ENCODE measurements around the gene POLD2.

POLD2 gene

GRCh38 chr7:44139311-44140010, 16.1 kb upstream of the POLD2 start:
- in situ Hi-C loops (cut with MboI; ENCODE audit: low sequenced_read_pairs, unreplicated experiment): no loop called here
- TF ChIP-seq CTCF (IDR thresholded peaks at IDR 0.05; ENCODE audit: borderline replicate concordance, control extremely low read depth, extremely low read depth, insufficient read depth, missing control alignments): no peak
- no peak for DNase-seq (ENCODE audit: low spot score)

GRCh38 chr7:44138698-44139097, 15.3 kb upstream of the POLD2 start:
- in situ Hi-C loops (cut with MboI; ENCODE audit: low sequenced_read_pairs, unreplicated experiment): no loop called here
- no peak for TF ChIP-seq CTCF (IDR thresholded peaks at IDR 0.05; ENCODE audit: borderline replicate concordance, control extremely low read depth, extremely low read depth, insufficient read depth, missing control alignments)
- no peak for DNase-seq (ENCODE audit: low spot score)

- in situ Hi-C loops (cut with MboI; ENCODE audit: low sequenced_read_pairs, unreplicated experiment): no loop called here
- TF ChIP-seq CTCF (IDR thresholded peaks at IDR 0.05; ENCODE audit: borderline replicate concordance, control extremely low read depth, extremely low read depth, insufficient read depth, missing control alignments): no peak
- no peak for DNase-seq (ENCODE audit: low spot score)
Observed at GRCh38 chr7:44136731-44137130, 13.4 kb upstream of the POLD2 start.

GRCh38 chr7:44134943-44135628, 11.7 kb upstream of the POLD2 start:
- no peak for TF ChIP-seq CTCF (IDR thresholded peaks at IDR 0.05; ENCODE audit: borderline replicate concordance, control extremely low read depth, extremely low read depth, insufficient read depth, missing control alignments)
- DNase-seq (ENCODE audit: low spot score): no peak
- in situ Hi-C loops (cut with MboI; ENCODE audit: low sequenced_read_pairs, unreplicated experiment): no loop called here

GRCh38 chr7:44133295-44133694, 9.9 kb upstream of the POLD2 start:
- DNase-seq (ENCODE audit: low spot score): no peak
- in situ Hi-C loops (cut with MboI; ENCODE audit: low sequenced_read_pairs, unreplicated experiment): no loop called here
- no peak for TF ChIP-seq CTCF (IDR thresholded peaks at IDR 0.05; ENCODE audit: borderline replicate concordance, control extremely low read depth, extremely low read depth, insufficient read depth, missing control alignments)

- in situ Hi-C loops (cut with MboI; ENCODE audit: low sequenced_read_pairs, unreplicated experiment): no loop called here
- DNase-seq (ENCODE audit: low spot score): no peak
- TF ChIP-seq CTCF (IDR thresholded peaks at IDR 0.05; ENCODE audit: borderline replicate concordance, control extremely low read depth, extremely low read depth, insufficient read depth, missing control alignments): no peak
Observed at GRCh38 chr7:44132039-44132438, 8.7 kb upstream of the POLD2 start.
